Activated CD4-positive, alpha-beta T cell treated with anti-CD3 and anti-CD28 coated beads for 1 hour (primary cell): ENCODE data around the gene RPL11.

Experiments used
- DNase-seq: peaks from one replicate; pipeline ENCODE4 v3.0.0-alpha.2; 2020

Gene RPL11

DNA sequence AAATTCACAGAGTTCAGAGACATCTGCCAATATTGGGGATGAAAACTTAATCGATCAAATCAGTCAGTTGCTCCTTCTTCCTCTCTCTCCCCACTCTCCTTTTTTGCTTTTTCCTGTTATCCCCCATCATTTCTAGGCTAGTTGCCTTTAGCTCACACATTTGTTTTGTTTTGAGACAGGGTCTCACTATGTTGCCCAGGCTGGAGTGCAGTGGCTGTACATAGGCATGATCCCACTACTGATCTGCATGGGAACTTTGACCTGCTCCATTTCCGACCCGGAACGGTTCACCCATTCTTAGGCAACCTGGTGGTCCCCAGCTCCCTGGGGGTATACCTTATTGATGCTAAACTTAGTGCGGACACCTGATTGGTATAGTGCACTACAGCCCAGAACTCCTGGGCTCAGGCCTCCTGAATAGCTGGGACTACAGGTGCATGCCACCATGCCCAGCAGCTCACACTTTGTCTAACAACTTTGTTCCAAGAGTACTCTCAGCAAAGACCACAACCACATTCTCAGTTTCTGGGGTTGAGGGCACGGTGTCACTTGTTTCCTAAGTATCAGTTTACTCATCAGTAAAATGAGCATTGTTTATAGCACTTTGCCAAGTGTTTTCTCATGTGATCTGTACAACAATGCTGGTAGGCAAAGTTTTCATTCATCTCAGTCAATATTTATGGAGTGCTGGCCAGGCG is 45.0 kb downstream of the RPL11 start:
- DNase-seq: no peak

DNA sequence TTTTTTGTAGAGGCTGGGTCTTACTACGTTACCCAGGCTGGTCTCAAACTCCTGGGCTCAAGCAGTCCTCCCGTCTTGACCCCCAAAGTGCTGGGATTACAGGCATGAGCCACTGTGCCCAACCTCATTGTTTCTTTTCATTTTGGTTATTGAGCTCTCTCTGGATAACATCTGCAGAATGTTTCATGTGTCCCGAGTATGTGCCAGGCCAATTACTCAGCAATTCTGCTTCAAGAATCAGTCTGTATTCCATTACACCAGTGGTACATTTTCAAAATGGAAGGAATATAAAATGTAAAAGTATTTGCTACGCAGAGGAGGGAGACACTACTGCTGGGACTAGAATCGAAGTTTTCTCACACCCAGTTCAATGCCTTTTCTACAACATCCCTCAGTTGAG is 50.0 kb downstream of the RPL11 start:
- no peak for DNase-seq

DNA sequence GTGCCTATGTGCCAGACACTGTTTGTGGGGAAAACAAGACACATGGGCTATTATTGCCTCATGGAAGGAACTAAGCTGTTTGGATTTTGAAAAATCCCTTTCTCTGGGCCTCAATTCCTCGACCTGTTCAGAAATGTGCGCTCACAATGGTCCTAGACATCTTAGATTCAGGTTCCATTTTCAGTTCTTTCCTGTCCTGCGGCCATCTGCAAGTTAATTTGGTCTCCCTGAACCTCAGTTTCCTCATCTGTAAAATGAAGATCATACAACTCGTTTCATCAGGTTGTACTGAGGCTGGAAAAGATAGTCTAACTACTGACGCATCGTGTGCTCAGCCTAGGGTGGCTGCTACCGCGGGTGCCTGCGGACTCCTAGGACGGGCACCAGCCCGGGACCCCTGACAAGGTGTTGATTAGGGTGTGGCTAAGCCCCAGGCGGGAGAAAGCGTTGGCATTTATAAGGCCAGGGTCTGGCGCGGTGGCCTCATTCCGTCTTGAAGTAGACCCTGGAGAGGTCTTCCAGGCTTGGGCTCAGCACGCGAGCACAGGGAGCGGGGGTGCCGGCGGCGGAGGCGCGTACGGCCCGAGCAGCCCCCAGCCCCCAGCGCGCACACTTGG is 51.2 kb downstream of the RPL11 start:
- no peak for DNase-seq

DNA sequence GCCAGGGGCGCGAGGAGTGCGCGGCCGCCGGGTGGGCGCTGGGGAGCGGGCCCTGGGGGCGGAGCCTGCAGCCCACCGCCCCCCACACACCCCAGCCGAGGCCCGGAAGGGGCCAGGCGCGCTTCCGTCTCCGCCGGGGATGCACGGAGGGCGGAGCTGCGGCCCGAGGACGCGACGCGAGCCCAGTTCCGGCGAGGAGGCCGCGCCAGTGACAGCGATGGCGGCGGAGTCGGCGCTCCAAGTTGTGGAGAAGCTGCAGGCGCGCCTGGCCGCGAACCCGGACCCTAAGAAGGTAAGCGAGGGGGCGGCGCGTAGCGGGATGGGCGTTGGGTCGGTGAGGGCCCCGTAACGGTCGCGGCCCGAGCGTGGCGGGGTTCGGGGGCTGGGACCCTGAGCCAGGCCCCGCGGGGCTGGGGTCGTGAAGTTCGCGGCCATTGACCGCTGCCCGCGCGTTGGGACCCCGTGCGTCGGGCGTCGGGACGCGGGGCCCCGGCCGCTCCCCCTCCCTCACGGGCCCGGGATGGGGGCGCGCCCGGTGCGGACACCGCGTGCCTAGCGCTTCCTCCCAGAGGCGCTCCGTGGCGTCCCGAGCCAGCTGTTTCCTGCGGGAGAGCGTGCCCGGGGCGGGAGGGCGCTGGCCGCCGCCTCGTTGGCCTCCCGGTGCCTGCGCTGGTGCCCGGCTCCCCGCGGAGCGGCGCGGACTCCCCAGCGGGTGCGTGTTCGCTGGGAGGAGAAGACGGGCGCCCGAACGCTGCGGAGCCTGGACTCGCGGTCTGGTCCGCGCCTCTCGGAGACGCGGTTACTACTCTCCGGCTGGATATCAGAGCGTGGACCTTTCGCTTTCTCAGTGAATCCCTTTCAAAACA is 51.9 kb downstream of the RPL11 start, which contains the start of gene ELOA:
ELOA (plus strand) TSS at position 185 of the 866 bp plus-strand sequence; CDS start at position 218, 33 bp downstream.
- DNase-seq: peak; percentile 61

DNA sequence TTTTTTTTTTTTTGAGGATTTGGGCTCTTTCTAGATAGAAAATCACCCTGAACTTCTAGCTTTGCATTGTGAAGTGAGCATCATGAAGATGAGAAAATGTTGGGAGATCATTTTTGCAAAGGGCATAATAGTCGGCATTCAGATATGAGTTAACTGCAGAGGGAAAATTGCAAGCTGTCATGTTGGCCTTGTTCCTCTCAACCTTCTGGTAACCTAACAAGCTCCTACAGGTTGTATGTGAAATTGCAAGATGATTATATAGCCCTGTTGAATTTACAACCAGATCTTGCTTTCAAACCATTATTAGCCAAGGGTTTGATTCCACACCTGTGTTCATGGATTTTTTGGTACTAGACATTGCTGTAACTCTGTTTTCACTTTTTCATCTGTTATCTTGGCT is 53.9 kb downstream of the RPL11 start:
- no peak for DNase-seq
